Fibroblast of upper back skin (primary cell): ENCODE data around the gene MLH1.
"Not testable (repeated sequence)": the region's sequence is repeated elsewhere in the genome, so short reads cannot be mapped to it uniquely, and the experiment has no call there.

Experiments
- DNase-seq: peaks from one replicate; pipeline ENCODE4 v3.0.0-alpha.2; 2013

The MLH1 gene

GRCh38 chr3:37039161-37039846 is 46.0 kb downstream of the MLH1 start:
- no peak for DNase-seq

DNA sequence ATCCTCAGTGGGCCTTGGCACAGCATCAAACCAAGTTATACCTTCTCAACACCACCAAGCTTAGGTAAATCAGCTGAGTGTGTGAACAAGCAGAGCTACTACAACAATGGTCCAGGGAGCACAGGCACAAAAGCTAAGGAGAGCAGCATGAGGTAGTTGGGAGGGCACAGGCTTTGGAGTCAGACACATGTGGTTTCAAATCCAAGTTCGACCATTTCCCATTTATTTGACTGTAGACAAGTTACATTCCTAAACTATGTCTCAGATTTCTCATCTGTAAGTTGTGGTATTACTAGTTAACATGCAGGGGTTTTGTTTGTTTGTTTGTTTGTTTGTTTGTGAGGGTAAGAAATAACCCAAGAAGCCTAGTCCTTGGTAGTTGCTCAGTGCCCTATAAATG is 46.9 kb downstream of the MLH1 start:
- no peak for DNase-seq

- no peak for DNase-seq
Measured at GRCh38 chr3:37041546-37042195, 48.4 kb downstream of the MLH1 start.

DNA sequence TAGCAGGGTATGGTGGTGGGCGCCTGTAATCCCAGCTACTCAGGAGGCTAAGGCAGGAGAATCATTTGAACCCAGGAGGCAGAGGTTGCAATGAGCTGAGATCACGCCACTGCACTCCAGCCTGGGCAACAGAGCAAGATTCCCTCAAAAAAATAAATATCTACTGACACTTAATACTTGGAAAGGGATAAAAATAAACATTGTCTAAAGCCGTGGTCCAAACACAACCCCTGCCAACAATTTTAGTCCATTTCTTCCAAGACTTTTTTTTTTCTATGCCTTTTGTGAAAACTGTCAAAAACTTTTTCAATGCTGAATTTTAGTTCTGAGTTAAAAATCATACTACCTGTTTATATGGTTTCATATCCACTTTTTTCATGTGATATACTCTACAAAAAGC is 49.4 kb downstream of the MLH1 start:
- DNase-seq, result not testable (repeated sequence)

- DNase-seq, result no peak
Measured at GRCh38 chr3:37050282-37050681, 57.0 kb downstream of the MLH1 start.

- no peak for DNase-seq
Measured at GRCh38 chr3:37052860-37053259, 59.5 kb downstream of the MLH1 start.

GRCh38 chr3:37053337-37053736 is 60.0 kb downstream of the MLH1 start:
- no peak for DNase-seq

GRCh38 chr3:37053753-37054152 is 60.4 kb downstream of the MLH1 start:
- no peak for DNase-seq

DNA sequence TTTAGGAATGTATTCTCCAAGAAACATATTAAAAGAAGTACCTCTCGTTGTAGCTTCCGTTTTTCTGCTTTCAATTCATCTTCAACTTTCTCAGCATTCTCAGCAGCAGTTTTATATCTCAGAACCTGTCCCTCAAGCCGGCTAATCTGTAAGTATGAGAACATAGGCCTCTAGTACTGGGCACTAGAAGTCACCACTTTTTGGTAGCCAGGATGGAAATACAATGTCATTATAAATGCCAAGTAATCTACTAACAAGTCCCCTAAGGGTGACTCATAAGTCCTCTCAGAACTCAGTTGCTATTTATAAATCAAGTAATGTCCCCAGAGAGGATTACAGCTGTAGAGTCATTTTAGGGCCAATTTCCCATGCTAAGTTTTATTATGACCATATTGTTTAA is 61.1 kb downstream of the MLH1 start:
- peak; percentile 58 for DNase-seq

DNA sequence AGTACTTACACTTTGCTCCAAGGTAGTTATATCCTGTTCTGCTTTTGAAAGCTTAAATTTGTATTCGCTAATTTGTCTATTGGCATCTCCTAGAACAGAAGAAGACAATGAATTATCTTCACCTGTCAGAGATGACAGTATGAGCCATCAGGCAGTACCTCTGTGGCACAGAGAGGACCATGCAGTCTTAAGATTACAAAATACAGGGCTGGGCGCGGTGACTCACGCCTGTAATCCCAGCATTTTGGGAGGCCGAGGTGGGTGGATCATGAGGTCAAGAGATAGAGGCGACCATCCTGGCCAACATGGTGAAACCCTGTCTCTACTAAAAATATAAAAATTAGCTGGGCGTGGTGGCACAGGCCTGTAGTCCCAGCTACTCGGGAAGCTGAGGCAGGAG is 61.8 kb downstream of the MLH1 start:
- not testable (repeated sequence) for DNase-seq

DNA sequence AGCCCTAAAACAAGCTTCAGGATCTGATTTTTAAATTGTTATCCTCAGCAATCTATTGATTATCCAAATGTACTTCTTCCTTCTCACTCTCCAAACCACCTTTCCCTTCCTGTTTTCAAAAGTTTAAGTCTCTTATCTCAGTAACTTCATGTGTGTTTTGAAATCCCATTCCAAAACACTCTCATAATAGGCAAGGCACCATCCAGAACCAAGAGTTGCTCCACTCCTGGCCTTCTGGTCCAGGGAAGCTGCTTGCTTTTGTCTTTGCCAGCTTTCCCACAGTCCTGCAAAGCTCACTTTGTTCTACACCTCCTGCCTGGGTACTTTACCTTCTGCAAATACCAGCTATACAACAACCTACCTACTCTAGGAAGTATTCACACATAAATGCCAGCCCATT is 63.5 kb downstream of the MLH1 start:
- no peak for DNase-seq

DNA sequence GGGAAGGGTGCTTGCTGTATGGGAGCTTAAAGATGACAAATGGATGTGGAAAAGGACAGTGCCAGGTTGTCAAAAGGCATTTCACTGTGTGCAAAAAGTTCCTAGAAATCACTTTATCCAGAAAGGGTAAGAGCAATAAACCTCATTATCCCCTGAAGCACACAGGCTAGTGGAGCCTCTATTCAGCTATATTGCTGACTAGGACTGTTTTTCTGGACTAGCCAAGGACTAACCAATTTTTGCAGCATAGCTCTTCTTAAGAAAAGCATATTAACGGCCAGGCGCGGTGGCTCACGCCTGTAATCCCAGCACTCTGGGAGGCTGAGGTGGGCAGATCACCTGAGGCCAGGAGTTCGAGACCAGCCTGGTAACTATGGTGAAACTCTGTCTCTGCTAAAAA is 64.8 kb downstream of the MLH1 start:
- no peak for DNase-seq

- DNase-seq, result peak; percentile 28
Measured at GRCh38 chr3:37064747-37065146, 71.4 kb downstream of the MLH1 start.

GRCh38 chr3:37067577-37067976 is 74.3 kb downstream of the MLH1 start:
- no peak for DNase-seq

GRCh38 chr3:37068031-37068430 is 74.7 kb downstream of the MLH1 start:
- DNase-seq, result no peak

GRCh38 chr3:37071921-37072320 is 78.6 kb downstream of the MLH1 start:
- peak; percentile 65 for DNase-seq

GRCh38 chr3:37072892-37073291 is 79.6 kb downstream of the MLH1 start:
- peak; percentile 95 for DNase-seq

- DNase-seq, result peak; percentile 85
Measured at GRCh38 chr3:37074178-37074577, 80.9 kb downstream of the MLH1 start.

GRCh38 chr3:37075955-37076354 is 82.6 kb downstream of the MLH1 start:
- DNase-seq, result no peak

DNA sequence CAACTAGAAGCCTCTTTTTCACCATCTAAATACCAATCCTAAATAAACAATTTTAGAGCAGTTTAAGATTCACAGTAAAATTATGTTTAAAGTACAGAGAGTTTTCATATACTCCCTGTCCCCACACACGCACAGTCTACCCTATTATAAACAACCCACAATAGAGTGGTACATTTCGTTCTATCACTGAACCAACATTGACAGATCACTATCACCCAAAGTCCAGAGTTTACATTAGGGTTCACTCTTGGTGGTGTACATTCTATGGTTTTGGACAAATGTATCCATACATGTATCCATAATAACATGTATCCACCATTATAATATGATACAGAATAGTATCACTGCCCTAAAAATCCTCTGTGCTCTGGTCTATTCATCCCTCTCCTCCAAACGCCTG is 89.0 kb downstream of the MLH1 start:
- DNase-seq, result no peak

- no peak for DNase-seq
Measured at GRCh38 chr3:37086918-37087317, 93.6 kb downstream of the MLH1 start.

- DNase-seq, result no peak
Measured at GRCh38 chr3:37087870-37088269, 94.6 kb downstream of the MLH1 start.

DNA sequence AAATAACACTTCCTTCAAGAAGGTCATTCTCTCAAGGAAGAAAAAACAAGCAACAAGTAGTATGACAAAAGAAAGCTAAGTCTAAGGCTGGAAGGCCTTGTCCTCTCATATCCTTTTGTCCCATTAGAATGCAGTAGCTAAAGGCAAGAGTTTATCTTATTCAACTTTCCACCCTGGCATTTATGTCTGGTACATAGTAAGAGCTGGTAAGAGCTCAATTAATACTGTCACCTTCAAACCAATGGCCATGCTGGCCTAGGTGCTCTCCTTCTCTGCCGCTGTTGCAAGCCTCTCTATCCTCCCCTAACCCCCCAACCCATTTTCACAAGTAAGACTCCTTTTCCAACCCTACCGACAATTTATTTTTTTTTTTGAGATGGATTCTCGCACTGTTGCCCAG is 99.2 kb downstream of the MLH1 start:
- DNase-seq, result no peak

- peak; percentile 35 for DNase-seq
Measured at GRCh38 chr3:37093481-37093880, 100.2 kb downstream of the MLH1 start.

- no peak for DNase-seq
Measured at GRCh38 chr3:37094636-37095035, 101.3 kb downstream of the MLH1 start.
